NB4 (cell line): ENCODE data around the gene MEGF11.

Experiments
- DNase-seq: peaks from one replicate; pipeline ENCODE4 v3.0.0; 2010; ENCODE audit warnings: low read depth
- H3K4me3 ChIP-seq: one replicate; pipeline ENCODE4 v1.5.1; 2011; ENCODE audit warnings: mild to moderate bottlenecking, low read depth, low read length, moderate library complexity
- CTCF ChIP-seq: IDR thresholded peaks from one replicate; pipeline ENCODE4 v1.5.1; 2012; ENCODE audit warnings: low read depth, low read length
- MAX ChIP-seq: IDR thresholded peaks from 2 replicates; pipeline ENCODE4 v1.6.1; 2011; ENCODE audit warnings: low read depth, low read length
- MYC ChIP-seq: IDR thresholded peaks from 2 replicates; pipeline ENCODE4 v1.6.1; 2011; ENCODE audit warnings: low read depth, low read length
- POLR2A ChIP-seq: IDR thresholded peaks from 2 replicates; pipeline ENCODE4 v1.6.1; 2011; ENCODE audit warnings: mild to moderate bottlenecking; ENCODE audit not compliant: insufficient read length; ENCODE audit errors: extremely low read depth

MEGF11 gene

GRCh38 chr15:66211670-66212562 lies 41.6 kb downstream of the MEGF11 start:
- no peak overlapping the region for H3K4me3 ChIP-seq
- no peak for DNase-seq
- no peak for TF ChIP-seq MAX
- no peak for TF ChIP-seq CTCF
- no peak for TF ChIP-seq POLR2A
- no peak for TF ChIP-seq MYC

GRCh38 chr15:66210684-66211083 lies 42.9 kb downstream of the MEGF11 start:
- no peak for TF ChIP-seq MAX
- no peak for TF ChIP-seq CTCF
- no peak for TF ChIP-seq POLR2A
- no peak for TF ChIP-seq MYC
- H3K4me3 ChIP-seq: no peak overlapping the region
- DNase-seq: no peak

GRCh38 chr15:66198757-66199156 lies 54.8 kb downstream of the MEGF11 start:
- H3K4me3 ChIP-seq: no peak overlapping the region
- DNase-seq: no peak
- TF ChIP-seq MAX (no peak), POLR2A (no peak), CTCF (no peak), MYC (no peak)

GRCh38 chr15:66196602-66197001 lies 56.9 kb downstream of the MEGF11 start:
- no peak overlapping the region for H3K4me3 ChIP-seq
- no peak for TF ChIP-seq POLR2A
- no peak for TF ChIP-seq MAX
- no peak for TF ChIP-seq CTCF
- DNase-seq: no peak

GRCh38 chr15:66195621-66196230 lies 57.8 kb downstream of the MEGF11 start:
- no peak for DNase-seq
- H3K4me3 ChIP-seq: no peak overlapping the region
- TF ChIP-seq POLR2A: no peak
- no peak for TF ChIP-seq CTCF
- no peak for TF ChIP-seq MYC
